Measurements from ENCODE around the gene TUSC2. TPM values are rescaled to one million over a fixed set of nuclear protein-coding genes. Genes with fewer than 3 reads are reported as not detected.

Gene TUSC2
- total RNA-seq, 1 experiment from 2014 or later, result 38.3 TPM

GRCh38 chr3:50304601-50305000 is 23.4 kb downstream of the TUSC2 start:
- H3K4me3 ChIP-seq (ENCODE audit: low read depth, low read length), result no peak overlapping the region
- Mint-ChIP-seq H3K4me1 (ENCODE audit: low read depth, unreplicated experiment) (peaks cover 5% of the 10 kb centered on the region), H3K9me3 (ENCODE audit: unreplicated experiment) (no peaks in the 10 kb centered on the region), H3K36me3 (ENCODE audit: insufficient read depth, unreplicated experiment) (peaks cover 4% of the 10 kb centered on the region), H3K27ac (ENCODE audit: unreplicated experiment) (no peak overlapping the region), H3K27me3 (ENCODE audit: insufficient read depth, unreplicated experiment) (no peaks in the 10 kb centered on the region), H3K4me3 (ENCODE audit: unreplicated experiment) (no peak overlapping the region)
- BruUV-seq (replicated peaks), result no TSS peak
- DNase-seq, result no peak
- TF ChIP-seq CTCF (IDR thresholded peaks at IDR 0.05; ENCODE audit: insufficient read depth in 1 of 2, low read depth in 1 of 2, low read length in 1 of 2, severe bottlenecking in 1 of 2, unreplicated experiment in 1 of 2), result no peak
- no peaks in the 10 kb centered on the region for H3K27me3 ChIP-seq (replicated peaks; ENCODE audit: control insufficient read depth, insufficient read depth, low read length)
- H3K9me3 ChIP-seq, result peaks cover 24% of the 10 kb centered on the region
- ChIA-PET POLR2A (no interaction called here), CTCF (no interaction called here)
- H3K36me3 ChIP-seq (ENCODE audit: control insufficient read depth, insufficient read depth, low read length), result no peaks in the 10 kb centered on the region; the same call in 1 of the 2 replicates
- peaks cover 21% of the 10 kb centered on the region for H3K4me1 ChIP-seq
- intact Hi-C loops (cut with micrococcal nuclease; ENCODE audit: unreplicated experiment), result no loop called here

GRCh38 chr3:50303013-50303815 is 24.8 kb downstream of the TUSC2 start, which contains the start of gene HYAL1:
HYAL1 (minus strand) TSS chr3:50303574; CDS start chr3:50302956, 618 bp downstream.
- intact Hi-C loops (cut with micrococcal nuclease; ENCODE audit: unreplicated experiment), result no loop called here
- Mint-ChIP-seq H3K27me3 (ENCODE audit: insufficient read depth, unreplicated experiment) (no peaks in the 10 kb centered on the region), H3K9me3 (ENCODE audit: unreplicated experiment) (no peaks in the 10 kb centered on the region), H3K4me3 (ENCODE audit: unreplicated experiment) (no peak within 1 kb of the TSS), H3K27ac (ENCODE audit: unreplicated experiment) (no peak within 1 kb of the TSS), H3K4me1 (ENCODE audit: low read depth, unreplicated experiment) (peaks cover 7% of the 10 kb centered on the region), H3K36me3 (ENCODE audit: insufficient read depth, unreplicated experiment) (peaks cover 11% of the 10 kb centered on the region)
- peaks cover 15% of the 10 kb centered on the region for H3K9me3 ChIP-seq
- DNase-seq, result peak; percentile 65 to 67
- CTCF ChIA-PET, result interaction anchor here (0.7 to 1.5 kb wide), 4 partner anchors 12 to 34 kb away, joined by 3 to 12 read pairs (median 4); no protein-coding TSS in a partner anchor
- POLR2A ChIA-PET, result no interaction called here
- H3K27me3 ChIP-seq (replicated peaks; ENCODE audit: control insufficient read depth, insufficient read depth, low read length), result no peaks in the 10 kb centered on the region
- peak in 1 of 2 experiments; percentile 40 for TF ChIP-seq CTCF (IDR thresholded peaks at IDR 0.05; ENCODE audit: insufficient read depth in 1 of 2, low read depth in 1 of 2, low read length in 1 of 2, severe bottlenecking in 1 of 2, unreplicated experiment in 1 of 2)
- no peaks in the 10 kb centered on the region; the same call in 1 of the 2 replicates for H3K36me3 ChIP-seq (ENCODE audit: control insufficient read depth, insufficient read depth, low read length)
- BruUV-seq (replicated peaks), result TSS peak; percentile 30
- peaks cover 17% of the 10 kb centered on the region for H3K4me1 ChIP-seq
- no peak within 1 kb of the TSS for H3K4me3 ChIP-seq (ENCODE audit: low read depth, low read length)

- DNase-seq, result no peak
- no peaks in the 10 kb centered on the region for H3K27me3 Mint-ChIP-seq (ENCODE audit: insufficient read depth, unreplicated experiment)
- no peaks in the 10 kb centered on the region for H3K9me3 Mint-ChIP-seq (ENCODE audit: unreplicated experiment)
- no peak overlapping the region for H3K4me3 Mint-ChIP-seq (ENCODE audit: unreplicated experiment)
- no peak for TF ChIP-seq CTCF (IDR thresholded peaks at IDR 0.05; ENCODE audit: insufficient read depth in 1 of 2, low read depth in 1 of 2, low read length in 1 of 2, severe bottlenecking in 1 of 2, unreplicated experiment in 1 of 2)
- Histone ChIP-seq H3K36me3 (ENCODE audit: control insufficient read depth, insufficient read depth, low read length) (no peaks in the 10 kb centered on the region; the same call in 1 of the 2 replicates), H3K4me3 (ENCODE audit: low read depth, low read length) (no peak overlapping the region), H3K27me3 (replicated peaks; ENCODE audit: control insufficient read depth, insufficient read depth, low read length) (no peaks in the 10 kb centered on the region), H3K9me3 (peaks cover 10% of the 10 kb centered on the region), H3K4me1 (peaks cover 20% of the 10 kb centered on the region)
- H3K36me3 Mint-ChIP-seq (ENCODE audit: insufficient read depth, unreplicated experiment), result peaks cover 11% of the 10 kb centered on the region
- BruUV-seq (replicated peaks), result no TSS peak
- intact Hi-C loops (cut with micrococcal nuclease; ENCODE audit: unreplicated experiment), result no loop called here
- H3K27ac Mint-ChIP-seq (ENCODE audit: unreplicated experiment), result no peak overlapping the region
- POLR2A ChIA-PET, result interaction anchor here (0.6 kb wide), 2 partner anchors 10 to 38 kb away, joined by 3 to 6 read pairs; partner anchors contain the start of gene IFRD2
- CTCF ChIA-PET, result interaction anchor here (1.2 to 1.5 kb wide), 2 partner anchors 13 to 22 kb away, joined by 4 to 12 read pairs; no protein-coding TSS in a partner anchor
- peaks cover 11% of the 10 kb centered on the region for H3K4me1 Mint-ChIP-seq (ENCODE audit: low read depth, unreplicated experiment)
Measured at GRCh38 chr3:50302095-50303012, 25.7 kb downstream of the TUSC2 start.
